ENCODE results near the gene CHST8. TPM values are rescaled to one million over a fixed set of nuclear protein-coding genes. Genes with fewer than 3 reads are reported as not detected.

Gene CHST8
- total and polyA plus RNA-seq, 11 donors: 0.10 to 0.88 (median 0.22) TPM; not detected in 3

DNA sequence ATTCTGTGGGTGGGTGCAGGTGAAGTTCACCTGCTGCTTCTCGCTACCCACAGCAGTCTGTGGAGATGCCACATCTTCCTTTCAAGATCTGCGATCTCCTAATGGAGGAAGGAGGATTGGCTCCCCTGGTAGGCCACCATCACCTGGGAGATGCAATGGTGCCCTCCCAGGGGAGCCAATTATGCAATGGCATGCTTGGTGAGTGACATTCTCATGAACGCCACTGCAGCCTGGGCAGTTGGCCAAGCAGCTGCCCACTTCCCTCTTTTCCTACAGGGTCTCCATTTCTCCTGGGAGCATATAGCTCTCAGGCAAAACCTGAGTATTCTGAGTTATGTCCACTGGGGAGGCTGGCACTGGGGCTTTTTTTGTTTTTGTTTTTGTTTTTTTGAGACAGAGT, 91.4 kb downstream of the CHST8 start:
- DNase-seq (peak in 1 of 5 donors; percentile 9), ATAC-seq (no peak)
- intact Hi-C loops (cut with DNase I): no loop called here
- H3K36me3 ChIP-seq: no peaks in the 10 kb centered on the region
- no peak overlapping the region for H3K4me3 ChIP-seq
- TF ChIP-seq, protein P1, sequence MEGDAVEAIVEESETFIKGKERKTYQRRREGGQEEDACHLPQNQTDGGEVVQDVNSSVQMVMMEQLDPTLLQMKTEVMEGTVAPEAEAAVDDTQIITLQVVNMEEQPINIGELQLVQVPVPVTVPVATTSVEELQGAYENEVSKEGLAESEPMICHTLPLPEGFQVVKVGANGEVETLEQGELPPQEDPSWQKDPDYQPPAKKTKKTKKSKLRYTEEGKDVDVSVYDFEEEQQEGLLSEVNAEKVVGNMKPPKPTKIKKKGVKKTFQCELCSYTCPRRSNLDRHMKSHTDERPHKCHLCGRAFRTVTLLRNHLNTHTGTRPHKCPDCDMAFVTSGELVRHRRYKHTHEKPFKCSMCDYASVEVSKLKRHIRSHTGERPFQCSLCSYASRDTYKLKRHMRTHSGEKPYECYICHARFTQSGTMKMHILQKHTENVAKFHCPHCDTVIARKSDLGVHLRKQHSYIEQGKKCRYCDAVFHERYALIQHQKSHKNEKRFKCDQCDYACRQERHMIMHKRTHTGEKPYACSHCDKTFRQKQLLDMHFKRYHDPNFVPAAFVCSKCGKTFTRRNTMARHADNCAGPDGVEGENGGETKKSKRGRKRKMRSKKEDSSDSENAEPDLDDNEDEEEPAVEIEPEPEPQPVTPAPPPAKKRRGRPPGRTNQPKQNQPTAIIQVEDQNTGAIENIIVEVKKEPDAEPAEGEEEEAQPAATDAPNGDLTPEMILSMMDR (IDR thresholded peaks at IDR 0.05): no peak
- no peak for TF ChIP-seq POLR2A (IDR thresholded peaks at IDR 0.05)
- H3K27ac ChIP-seq: no peak overlapping the region
- H3K4me1 ChIP-seq: no peaks in the 10 kb centered on the region
- WGBS, 4 donors: 75 to 92% (median 80%) methylated on average over 3 of the region's 3 CpGs
- H3K27me3 ChIP-seq: peaks cover 0 to 5% (median 0%) of the 10 kb centered on the region in 9 donors
- peaks cover 0 to 26% (median 7%) of the 10 kb centered on the region in 12 donors for H3K9me3 ChIP-seq

DNA sequence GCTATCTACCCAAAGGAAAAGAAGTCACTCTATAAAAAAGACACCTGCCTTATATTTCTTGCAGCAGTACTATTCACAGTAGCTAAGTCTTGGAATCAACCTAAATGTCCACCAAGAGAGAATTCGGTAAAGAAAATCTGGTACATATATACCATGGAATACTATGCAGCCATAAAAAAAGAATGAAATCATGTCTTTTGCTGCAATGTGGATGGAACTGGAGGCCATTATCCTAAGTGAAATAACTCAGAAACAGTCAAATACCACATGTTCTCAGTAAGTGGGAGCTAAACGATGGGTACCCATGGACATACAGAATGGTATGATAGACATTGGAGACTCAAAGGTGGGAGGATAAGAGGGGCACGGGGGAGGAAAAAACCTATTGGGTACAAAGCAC, 92.4 kb downstream of the CHST8 start:
- ATAC-seq: no peak
- Histone ChIP-seq H3K9me3 (peaks cover 0 to 25% (median 7%) of the 10 kb centered on the region in 12 donors), H3K27me3 (peaks cover 0 to 5% (median 0%) of the 10 kb centered on the region in 9 donors), H3K4me1 (no peaks in the 10 kb centered on the region), H3K36me3 (no peaks in the 10 kb centered on the region), H3K4me3 (no peak overlapping the region), H3K27ac (no peak overlapping the region)
- TF ChIP-seq, protein P1 (IDR thresholded peaks at IDR 0.05): no peak
- TF ChIP-seq POLR2A (IDR thresholded peaks at IDR 0.05): no peak
- WGBS, 4 donors: 82 to 91% (median 89%) methylated on average over 3 of the region's 3 CpGs
- DNase-seq: no peak
- intact Hi-C loops (cut with DNase I): no loop called here

DNA sequence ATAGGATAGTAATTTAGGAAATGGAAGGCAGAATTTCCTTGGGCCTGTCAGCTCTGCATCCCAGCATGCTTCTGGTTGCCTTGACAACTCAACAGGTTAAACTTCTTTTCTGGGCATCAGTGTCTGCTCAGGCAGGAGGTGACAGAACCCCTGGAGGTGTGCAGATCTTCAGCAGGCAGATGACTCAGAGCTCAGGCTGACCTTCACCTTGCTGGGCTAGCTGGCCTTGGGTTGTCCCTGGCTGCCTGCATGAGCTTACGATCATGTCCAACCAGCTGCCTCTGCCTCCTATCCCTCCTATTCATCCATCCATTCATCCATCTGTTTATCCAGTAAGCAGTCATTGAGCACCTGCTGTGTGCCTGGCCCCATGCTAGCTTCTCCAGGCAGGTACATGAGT, 93.7 kb downstream of the CHST8 start:
- intact Hi-C loops (cut with DNase I): no loop called here
- DNase-seq (no peak), ATAC-seq (no peak)
- peaks cover 0 to 12% (median 0%) of the 10 kb centered on the region in 9 donors for H3K27me3 ChIP-seq
- 80 to 100% (median 86%) methylated on average over 1 of the region's 1 CpG for WGBS, 4 donors
- no peak overlapping the region for H3K4me3 ChIP-seq
- no peaks in the 10 kb centered on the region for H3K4me1 ChIP-seq
- no peaks in the 10 kb centered on the region for H3K36me3 ChIP-seq
- H3K9me3 ChIP-seq: peaks cover 0 to 14% (median 1%) of the 10 kb centered on the region in 12 donors
- TF ChIP-seq, protein P1 (IDR thresholded peaks at IDR 0.05): no peak
- no peak for TF ChIP-seq POLR2A (IDR thresholded peaks at IDR 0.05)
- no peak overlapping the region for H3K27ac ChIP-seq

DNA sequence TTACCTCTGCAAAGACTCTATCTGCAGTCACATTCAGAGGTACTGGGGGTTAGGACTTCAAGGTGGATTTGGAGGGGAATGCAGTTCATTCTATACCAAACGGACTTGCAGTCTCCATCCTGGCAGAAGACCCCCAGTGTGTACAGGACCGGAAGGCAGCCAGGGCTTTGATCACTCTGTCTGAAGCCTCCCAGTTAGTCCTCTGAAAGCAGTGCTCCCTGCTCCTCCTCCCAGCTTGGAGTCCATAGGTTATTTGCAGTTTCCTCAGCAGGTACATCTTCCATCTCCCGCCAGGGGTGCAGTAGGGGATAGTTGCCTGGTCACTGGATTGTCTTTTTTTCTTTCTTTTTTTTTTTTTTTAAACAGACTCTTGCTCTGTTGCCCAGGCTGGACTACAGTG, 96.1 kb downstream of the CHST8 start:
- Histone ChIP-seq H3K4me1 (no peaks in the 10 kb centered on the region), H3K36me3 (no peaks in the 10 kb centered on the region), H3K9me3 (peaks cover 0 to 9% (median 0%) of the 10 kb centered on the region in 12 donors), H3K4me3 (no peak overlapping the region), H3K27me3 (peaks cover 0 to 7% (median 0%) of the 10 kb centered on the region in 9 donors), H3K27ac (no peak overlapping the region)
- DNase-seq (no peak), ATAC-seq (no peak)
- intact Hi-C loops (cut with DNase I): no loop called here
- TF ChIP-seq, protein P1 (IDR thresholded peaks at IDR 0.05): no peak
- TF ChIP-seq POLR2A (IDR thresholded peaks at IDR 0.05): no peak
- 80 to 87% (median 83%) methylated on average over 3 of the region's 3 CpGs for WGBS, 4 donors
